ENCODE results near the gene TSPAN10.
"Not testable (repeated sequence)": the region's sequence is repeated elsewhere in the genome, so short reads cannot be mapped to it uniquely, and the experiment has no call there.

Gene TSPAN10

DNA sequence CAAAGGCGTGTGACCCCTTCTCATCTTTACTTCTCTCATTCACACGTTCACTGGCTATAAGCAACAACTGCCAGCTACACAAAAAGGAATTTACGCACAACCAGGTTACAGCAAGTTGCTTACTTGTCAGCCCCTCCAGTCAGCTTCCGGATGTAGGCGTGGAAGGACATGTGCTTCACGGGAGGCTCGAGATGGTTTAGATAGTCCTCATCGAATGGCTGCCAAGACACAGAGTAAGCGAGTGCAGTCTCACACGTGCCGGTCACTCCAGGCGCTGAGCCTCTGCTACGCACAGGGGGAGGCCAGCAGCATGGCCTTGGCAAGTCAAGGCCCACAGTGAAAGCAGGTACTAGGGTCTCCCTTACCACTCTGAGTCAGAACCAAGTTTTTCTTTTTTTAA, 28.4 kb upstream of the TSPAN10 start:
- peaks cover 83% of the 10 kb centered on the region for H3K36me3 ChIP-seq (ENCODE audit: control insufficient read depth, insufficient read depth, low read length, severe bottlenecking)
- H3K4me1 ChIP-seq (ENCODE audit: control insufficient read depth, insufficient read depth, low read length), result peaks cover 31% of the 10 kb centered on the region
- H3K9me3 ChIP-seq (ENCODE audit: control insufficient read depth, low read length), result no peaks in the 10 kb centered on the region
- H3K9ac ChIP-seq (ENCODE audit: low read length), result no peak overlapping the region
- DNase-seq (ENCODE audit: low read depth), result no peak
- no peak overlapping the region for H3K4me3 ChIP-seq (ENCODE audit: low read length)
- H3K27me3 ChIP-seq (replicated peaks; ENCODE audit: control insufficient read depth, insufficient read depth, low read length), result no peaks in the 10 kb centered on the region

- no peak overlapping the region for H3K4me3 ChIP-seq (ENCODE audit: low read length)
- H3K27me3 ChIP-seq (replicated peaks; ENCODE audit: control insufficient read depth, insufficient read depth, low read length), result no peaks in the 10 kb centered on the region
- H3K9ac ChIP-seq (ENCODE audit: low read length), result no peak overlapping the region
- no peaks in the 10 kb centered on the region for H3K9me3 ChIP-seq (ENCODE audit: control insufficient read depth, low read length)
- peaks cover 74% of the 10 kb centered on the region for H3K36me3 ChIP-seq (ENCODE audit: control insufficient read depth, insufficient read depth, low read length, severe bottlenecking)
- no peak for DNase-seq (ENCODE audit: low read depth)
- peaks cover 42% of the 10 kb centered on the region for H3K4me1 ChIP-seq (ENCODE audit: control insufficient read depth, insufficient read depth, low read length)
These were observed 27.3 kb upstream of the TSPAN10 start for GRCh38 chr17:81609541-81610311.

DNA sequence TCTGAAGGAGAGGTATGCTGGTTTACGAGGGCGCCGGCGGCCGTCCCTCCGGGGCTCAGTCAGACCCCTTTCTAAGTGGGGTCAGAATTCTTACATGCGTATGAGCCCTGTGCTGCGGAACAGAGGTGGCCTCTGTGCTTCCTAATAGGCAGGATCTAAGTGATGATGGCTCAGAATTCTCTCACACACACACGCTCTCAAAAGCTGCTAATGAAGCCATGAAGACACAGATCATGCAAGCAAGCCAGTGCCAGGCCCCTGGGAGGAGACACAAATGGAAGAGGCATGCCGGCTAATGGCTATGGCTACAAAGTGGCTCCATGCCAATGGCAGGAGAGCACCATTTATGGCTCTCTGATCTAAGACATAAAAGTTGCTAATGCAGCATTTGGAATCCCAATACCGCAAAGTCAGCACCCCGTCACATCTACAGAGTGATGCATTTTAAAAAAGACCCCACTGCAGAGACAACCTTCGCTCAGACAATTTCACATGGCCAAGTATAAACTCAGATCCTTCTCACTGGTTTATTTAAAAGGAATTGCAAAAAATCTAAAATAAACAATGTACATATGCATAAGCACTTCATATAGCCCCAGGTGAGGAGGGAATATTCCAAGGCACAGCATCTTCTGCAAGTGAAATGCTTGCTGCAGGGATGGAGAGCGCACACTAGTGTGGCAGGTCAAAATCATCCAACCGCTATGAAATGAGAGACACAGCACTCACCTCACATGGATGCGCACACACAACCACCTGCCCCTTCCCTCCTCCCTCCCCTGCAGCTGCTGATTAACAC, 24.6 kb upstream of the TSPAN10 start:
- Histone ChIP-seq H3K4me3 (ENCODE audit: low read length) (no peak overlapping the region), H3K9me3 (ENCODE audit: control insufficient read depth, low read length) (no peaks in the 10 kb centered on the region), H3K9ac (ENCODE audit: low read length) (no peak overlapping the region), H3K27me3 (replicated peaks; ENCODE audit: control insufficient read depth, insufficient read depth, low read length) (no peaks in the 10 kb centered on the region), H3K4me1 (ENCODE audit: control insufficient read depth, insufficient read depth, low read length) (peaks cover 52% of the 10 kb centered on the region), H3K36me3 (ENCODE audit: control insufficient read depth, insufficient read depth, low read length, severe bottlenecking) (peaks cover 72% of the 10 kb centered on the region)
- no peak for DNase-seq (ENCODE audit: low read depth)

- Histone ChIP-seq H3K4me3 (ENCODE audit: low read length) (no peak overlapping the region), H3K27me3 (replicated peaks; ENCODE audit: control insufficient read depth, insufficient read depth, low read length) (no peaks in the 10 kb centered on the region), H3K4me1 (ENCODE audit: control insufficient read depth, insufficient read depth, low read length) (peaks cover 25% of the 10 kb centered on the region), H3K9ac (ENCODE audit: low read length) (no peak overlapping the region), H3K36me3 (ENCODE audit: control insufficient read depth, insufficient read depth, low read length, severe bottlenecking) (peaks cover 54% of the 10 kb centered on the region), H3K9me3 (ENCODE audit: control insufficient read depth, low read length) (no peaks in the 10 kb centered on the region)
- DNase-seq (ENCODE audit: low read depth), result no peak
These were observed 21.5 kb upstream of the TSPAN10 start for GRCh38 chr17:81615401-81615930.

DNA sequence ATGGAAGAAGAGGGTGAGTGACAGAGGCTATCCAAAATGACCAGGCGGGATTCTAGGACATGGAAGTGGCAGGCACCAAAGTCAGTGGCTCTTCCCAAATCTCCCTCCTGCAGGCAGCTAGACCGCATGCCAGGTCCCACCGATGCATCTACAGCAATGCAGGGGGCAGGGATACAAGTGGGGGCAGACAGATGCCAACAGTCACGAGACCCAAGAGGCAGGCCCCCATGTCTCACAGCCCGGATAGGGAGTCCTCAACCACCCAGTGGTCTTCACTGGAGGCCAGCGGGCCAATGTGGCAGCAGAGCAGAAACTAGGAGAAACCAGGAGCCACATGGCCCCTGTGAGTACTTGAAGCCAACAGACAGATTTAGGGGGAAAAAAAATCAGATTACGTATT, 20.1 kb upstream of the TSPAN10 start:
- Histone ChIP-seq H3K9ac (ENCODE audit: low read length) (no peak overlapping the region), H3K9me3 (ENCODE audit: control insufficient read depth, low read length) (no peaks in the 10 kb centered on the region), H3K27me3 (replicated peaks; ENCODE audit: control insufficient read depth, insufficient read depth, low read length) (no peaks in the 10 kb centered on the region), H3K4me1 (ENCODE audit: control insufficient read depth, insufficient read depth, low read length) (peaks cover 34% of the 10 kb centered on the region), H3K4me3 (ENCODE audit: low read length) (no peak overlapping the region), H3K36me3 (ENCODE audit: control insufficient read depth, insufficient read depth, low read length, severe bottlenecking) (peaks cover 61% of the 10 kb centered on the region)
- no peak for DNase-seq (ENCODE audit: low read depth)

GRCh38 chr17:81618307-81618706, 18.7 kb upstream of the TSPAN10 start:
- not testable (repeated sequence) for H3K27me3 ChIP-seq (replicated peaks; ENCODE audit: control insufficient read depth, insufficient read depth, low read length); H3K9me3 ChIP-seq (ENCODE audit: control insufficient read depth, low read length); H3K9ac ChIP-seq (ENCODE audit: low read length); H3K4me3 ChIP-seq (ENCODE audit: low read length); DNase-seq (ENCODE audit: low read depth)
- H3K4me1 ChIP-seq (ENCODE audit: control insufficient read depth, insufficient read depth, low read length), result peaks cover 36% of the 10 kb centered on the region
- H3K36me3 ChIP-seq (ENCODE audit: control insufficient read depth, insufficient read depth, low read length, severe bottlenecking), result peaks cover 58% of the 10 kb centered on the region

GRCh38 chr17:81621494-81622130, 15.4 kb upstream of the TSPAN10 start:
- H3K4me1 ChIP-seq (ENCODE audit: control insufficient read depth, insufficient read depth, low read length), result peaks cover 12% of the 10 kb centered on the region
- no peak for DNase-seq (ENCODE audit: low read depth)
- no peak overlapping the region for H3K9ac ChIP-seq (ENCODE audit: low read length)
- peaks cover 76% of the 10 kb centered on the region for H3K36me3 ChIP-seq (ENCODE audit: control insufficient read depth, insufficient read depth, low read length, severe bottlenecking)
- H3K9me3 ChIP-seq (ENCODE audit: control insufficient read depth, low read length), result no peaks in the 10 kb centered on the region
- H3K4me3 ChIP-seq (ENCODE audit: low read length), result no peak overlapping the region
- no peaks in the 10 kb centered on the region for H3K27me3 ChIP-seq (replicated peaks; ENCODE audit: control insufficient read depth, insufficient read depth, low read length)

DNA sequence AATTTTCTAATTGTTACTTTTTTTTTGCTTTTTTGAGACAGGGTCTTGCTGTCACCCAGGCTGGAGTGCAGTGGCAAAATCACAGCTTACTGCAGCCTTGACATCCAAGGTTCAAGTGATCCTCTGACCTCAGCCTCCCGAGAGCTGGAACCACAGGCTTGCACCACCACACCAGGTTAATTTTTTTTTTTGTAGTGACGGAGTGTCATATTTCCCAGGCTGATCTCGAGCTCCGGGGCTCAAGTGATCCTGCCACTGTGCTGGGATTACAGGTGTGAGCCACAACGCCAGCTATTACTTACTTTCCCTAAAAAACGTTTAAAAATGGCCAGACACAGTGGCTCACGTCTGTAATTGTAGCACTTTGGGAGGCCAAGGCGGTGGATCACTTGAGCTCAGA, 6.7 kb upstream of the TSPAN10 start:
- no peak overlapping the region for H3K4me3 ChIP-seq (ENCODE audit: low read length)
- no peaks in the 10 kb centered on the region for H3K27me3 ChIP-seq (replicated peaks; ENCODE audit: control insufficient read depth, insufficient read depth, low read length)
- H3K36me3 ChIP-seq (ENCODE audit: control insufficient read depth, insufficient read depth, low read length, severe bottlenecking), result peaks cover 49% of the 10 kb centered on the region
- no peaks in the 10 kb centered on the region for H3K9me3 ChIP-seq (ENCODE audit: control insufficient read depth, low read length)
- no peak overlapping the region for H3K9ac ChIP-seq (ENCODE audit: low read length)
- peaks cover 1% of the 10 kb centered on the region for H3K4me1 ChIP-seq (ENCODE audit: control insufficient read depth, insufficient read depth, low read length)
- no peak for DNase-seq (ENCODE audit: low read depth)

DNA sequence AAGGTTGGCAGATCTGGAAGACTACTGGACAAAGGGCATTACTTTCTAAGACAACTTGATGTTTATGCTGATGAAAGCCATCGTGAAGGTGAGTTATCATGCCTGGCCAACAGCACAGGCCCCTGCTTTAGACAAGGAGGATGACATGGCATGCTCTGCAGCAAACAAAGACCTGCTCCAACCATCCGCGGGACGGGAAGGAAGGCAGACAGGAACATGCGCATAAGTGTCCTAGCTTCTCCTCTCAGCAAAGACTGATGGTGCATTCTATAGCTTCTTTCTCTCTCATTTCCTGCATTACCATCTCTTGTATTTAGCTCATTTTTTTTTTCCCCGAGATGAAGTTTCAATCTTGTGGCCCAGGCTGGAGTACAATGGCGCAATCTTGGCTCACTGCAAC, 5.5 kb upstream of the TSPAN10 start:
- no peak for DNase-seq (ENCODE audit: low read depth)
- no peaks in the 10 kb centered on the region for H3K9me3 ChIP-seq (ENCODE audit: control insufficient read depth, low read length)
- H3K36me3 ChIP-seq (ENCODE audit: control insufficient read depth, insufficient read depth, low read length, severe bottlenecking), result peaks cover 37% of the 10 kb centered on the region
- peaks cover 8% of the 10 kb centered on the region for H3K4me1 ChIP-seq (ENCODE audit: control insufficient read depth, insufficient read depth, low read length)
- no peaks in the 10 kb centered on the region for H3K27me3 ChIP-seq (replicated peaks; ENCODE audit: control insufficient read depth, insufficient read depth, low read length)
- no peak overlapping the region for H3K9ac ChIP-seq (ENCODE audit: low read length)
- no peak overlapping the region for H3K4me3 ChIP-seq (ENCODE audit: low read length)

DNA sequence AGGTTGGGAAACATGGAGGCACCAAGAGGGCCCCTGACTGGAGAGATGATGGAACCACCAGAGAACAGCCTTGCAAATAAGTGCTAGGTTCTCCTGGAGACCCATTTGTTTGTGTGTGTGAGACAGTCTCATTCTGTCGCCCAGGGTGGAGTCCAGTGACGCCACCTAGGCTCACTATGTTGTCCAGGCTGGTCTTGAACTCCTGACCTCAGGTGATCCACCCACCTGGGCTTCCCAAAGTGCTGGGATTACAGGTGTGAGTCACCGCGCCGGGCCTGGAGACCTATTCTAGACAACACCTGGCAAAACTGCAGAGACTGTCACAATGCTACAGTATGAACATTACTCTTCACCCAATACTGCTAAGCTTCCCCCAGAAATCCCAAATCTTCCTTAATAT, 1.6 kb upstream of the TSPAN10 start:
- Histone ChIP-seq H3K27me3 (replicated peaks; ENCODE audit: control insufficient read depth, insufficient read depth, low read length) (no peaks in the 10 kb centered on the region), H3K9ac (ENCODE audit: low read length) (peak overlapping the region; percentile 93), H3K9me3 (ENCODE audit: control insufficient read depth, low read length) (no peaks in the 10 kb centered on the region), H3K36me3 (ENCODE audit: control insufficient read depth, insufficient read depth, low read length, severe bottlenecking) (peaks cover 3% of the 10 kb centered on the region), H3K4me1 (ENCODE audit: control insufficient read depth, insufficient read depth, low read length) (peaks cover 11% of the 10 kb centered on the region), H3K4me3 (ENCODE audit: low read length) (peak overlapping the region; percentile 91)
- DNase-seq (ENCODE audit: low read depth), result no peak

DNA sequence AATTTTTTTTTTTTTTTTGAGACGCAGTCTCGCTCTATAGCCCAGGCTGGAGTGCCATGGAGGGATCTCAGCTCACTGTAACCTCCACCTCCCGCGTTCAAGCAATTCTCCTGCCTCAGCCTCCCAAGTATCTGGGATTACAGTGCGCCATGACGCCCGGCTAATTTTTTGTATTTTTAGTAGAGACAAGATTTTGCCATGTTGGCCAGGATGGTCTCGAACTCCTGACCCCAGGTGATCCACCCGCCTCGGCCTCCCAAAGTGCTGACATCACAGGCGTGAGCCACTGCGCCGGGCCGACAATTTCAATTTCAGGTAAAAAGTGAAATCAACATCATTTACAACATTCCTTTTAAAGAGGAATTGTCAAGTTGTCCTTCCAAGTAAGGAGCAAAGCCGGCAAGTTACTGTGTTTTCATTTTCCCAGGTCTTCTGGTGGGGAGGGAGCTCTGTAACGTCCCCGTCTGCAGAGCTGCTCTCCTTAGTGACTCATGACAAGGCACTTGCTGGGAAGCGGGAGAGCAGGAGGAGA, 957 bp upstream of the TSPAN10 start:
- no peaks in the 10 kb centered on the region for H3K9me3 ChIP-seq (ENCODE audit: control insufficient read depth, low read length)
- peak overlapping the region; percentile 91 for H3K4me3 ChIP-seq (ENCODE audit: low read length)
- peak overlapping the region; percentile 93 for H3K9ac ChIP-seq (ENCODE audit: low read length)
- H3K36me3 ChIP-seq (ENCODE audit: control insufficient read depth, insufficient read depth, low read length, severe bottlenecking), result peaks cover 3% of the 10 kb centered on the region
- H3K27me3 ChIP-seq (replicated peaks; ENCODE audit: control insufficient read depth, insufficient read depth, low read length), result no peaks in the 10 kb centered on the region
- H3K4me1 ChIP-seq (ENCODE audit: control insufficient read depth, insufficient read depth, low read length), result peaks cover 11% of the 10 kb centered on the region
- no peak for DNase-seq (ENCODE audit: low read depth)

All from adipocyte (in vitro differentiated cells).